Mesendoderm (in vitro differentiated cells): ENCODE data around the gene SORCS2.

Experiments used
- DNase-seq: peaks from one replicate; pipeline ENCODE4 v3.0.0; 2013
- H2AK5ac ChIP-seq: 2 replicates; pipeline ENCODE4 v1.6.1; 2013; ENCODE audit warnings: low read length, inconsistent platforms
- H2BK120ac ChIP-seq: 2 replicates; pipeline ENCODE4 v1.6.1; 2013; ENCODE audit warnings: low read depth, mild to moderate bottlenecking, low read length, moderate library complexity, mixed read lengths
- H2BK15ac ChIP-seq: replicated peaks from 2 replicates; pipeline ENCODE4 v1.6.1; 2013; ENCODE audit warnings: low read depth, mild to moderate bottlenecking, moderate library complexity
- H2BK5ac ChIP-seq: 2 replicates; pipeline ENCODE4 v1.6.1; 2013; ENCODE audit warnings: low read length, inconsistent platforms
- H3K18ac ChIP-seq: 2 replicates; pipeline ENCODE4 v1.6.1; 2013; ENCODE audit warnings: mild to moderate bottlenecking, low read length, mixed read lengths
- H3K23ac ChIP-seq: one replicate; pipeline ENCODE4 v1.6.1; 2013; ENCODE audit warnings: low read length
- H3K27ac ChIP-seq: 2 replicates; pipeline ENCODE4 v1.5.1; 2013; ENCODE audit warnings: low read depth, mild to moderate bottlenecking, inconsistent platforms, low read length, moderate library complexity
- H3K27me3 ChIP-seq: 2 replicates; pipeline ENCODE4 v1.6.1; 2013; ENCODE audit warnings: low read length, control low read depth, mild to moderate bottlenecking, inconsistent platforms; ENCODE audit not compliant: insufficient read depth, poor library complexity
- H3K36me3 ChIP-seq: 2 replicates; pipeline ENCODE4 v1.6.1; 2013; ENCODE audit warnings: low read length, inconsistent platforms; ENCODE audit not compliant: control insufficient read depth, insufficient read depth
- H3K4ac ChIP-seq: one replicate; pipeline ENCODE4 v1.6.1; 2013; ENCODE audit warnings: low read depth, mild to moderate bottlenecking, low read length, moderate library complexity
- H3K4me1 ChIP-seq: 2 replicates; pipeline ENCODE4 v1.6.1; 2013; ENCODE audit warnings: low read depth, low read length, inconsistent platforms; ENCODE audit not compliant: control insufficient read depth
- H3K4me2 ChIP-seq: 2 replicates; pipeline ENCODE4 v1.6.1; 2013; ENCODE audit warnings: low read length
- H3K4me3 ChIP-seq: 2 replicates; pipeline ENCODE4 v1.5.1; 2013; ENCODE audit warnings: mild to moderate bottlenecking, low read length
- H3K56ac ChIP-seq: one replicate; pipeline ENCODE4 v1.6.1; 2013; ENCODE audit warnings: low read length
- H3K79me1 ChIP-seq: 2 replicates; pipeline ENCODE4 v1.6.1; 2013; ENCODE audit warnings: low read length, inconsistent platforms
- H3K79me2 ChIP-seq: 2 replicates; pipeline ENCODE4 v1.6.1; 2013; ENCODE audit warnings: mild to moderate bottlenecking, low read length; ENCODE audit not compliant: control insufficient read depth, insufficient read depth
- H3K9ac ChIP-seq: 2 replicates; pipeline ENCODE4 v1.6.1; 2013; ENCODE audit warnings: low read length, inconsistent platforms
- H4K5ac ChIP-seq: one replicate; pipeline ENCODE4 v1.6.1; 2013; ENCODE audit warnings: low read length
- H4K8ac ChIP-seq: one replicate; pipeline ENCODE4 v1.6.1; 2013; ENCODE audit warnings: low read depth, mild to moderate bottlenecking, control low read depth, low read length, moderate library complexity
- WGBS: extraction: QIAGEN DNeasy Blood & Tissue Kit; methylation state at CpG from one replicate; pipeline ENCODE4 v1.1.7; 2013; ENCODE audit warnings: low lambda C conversion rate, missing lambda C conversion rate; ENCODE audit not compliant: insufficient coverage; ENCODE audit errors: extremely low coverage; 5-methylcytosine and 5-hydroxymethylcytosine counted together

Gene SORCS2

GRCh38 chr4:7147261-7147660, 45.1 kb upstream of the SORCS2 start:
- no peak overlapping the region for H2BK120ac ChIP-seq
- no peak overlapping the region for H2AK5ac ChIP-seq
- no peak overlapping the region for H2BK15ac ChIP-seq
- H3K9ac ChIP-seq, result no peak overlapping the region
- no peak overlapping the region for H2BK5ac ChIP-seq
- H3K4me3 ChIP-seq, result no peak overlapping the region
- no peak overlapping the region for H4K8ac ChIP-seq
- DNase-seq, result no peak
- no peak overlapping the region for H4K5ac ChIP-seq
- no peak overlapping the region for H3K27ac ChIP-seq
- H3K18ac ChIP-seq, result no peak overlapping the region
- no peaks in the 10 kb centered on the region for H3K79me2 ChIP-seq
- H3K4me2 ChIP-seq, result no peak overlapping the region
- WGBS, result no CpG with 5 or more reads among the region's 15 CpGs
- no peaks in the 10 kb centered on the region for H3K79me1 ChIP-seq
- H3K56ac ChIP-seq, result no peak overlapping the region
- H3K27me3 ChIP-seq, result no peaks in the 10 kb centered on the region
- no peaks in the 10 kb centered on the region for H3K36me3 ChIP-seq
- H3K23ac ChIP-seq, result no peak overlapping the region
- H3K4ac ChIP-seq, result no peak overlapping the region
- no peaks in the 10 kb centered on the region for H3K4me1 ChIP-seq

- Histone ChIP-seq H3K56ac (no peak overlapping the region), H3K23ac (no peak overlapping the region), H3K4me1 (no peaks in the 10 kb centered on the region), H3K4ac (no peak overlapping the region), H3K4me3 (no peak overlapping the region), H3K27ac (no peak overlapping the region), H3K18ac (no peak overlapping the region), H2BK15ac (no peak overlapping the region), H3K79me1 (no peaks in the 10 kb centered on the region), H2BK120ac (no peak overlapping the region), H3K4me2 (no peak overlapping the region), H3K36me3 (no peaks in the 10 kb centered on the region), H3K79me2 (no peaks in the 10 kb centered on the region), H4K8ac (no peak overlapping the region), H2AK5ac (no peak overlapping the region), H3K9ac (no peak overlapping the region), H4K5ac (no peak overlapping the region), H3K27me3 (no peaks in the 10 kb centered on the region), H2BK5ac (no peak overlapping the region)
- DNase-seq, result no peak
- no CpG with 5 or more reads among the region's 10 CpGs for WGBS
Measured at GRCh38 chr4:7147661-7148310, 44.6 kb upstream of the SORCS2 start.

- Histone ChIP-seq H2BK120ac (no peak overlapping the region), H3K27me3 (no peaks in the 10 kb centered on the region), H3K18ac (no peak overlapping the region), H2AK5ac (no peak overlapping the region), H2BK15ac (no peak overlapping the region), H3K79me1 (no peaks in the 10 kb centered on the region), H4K8ac (no peak overlapping the region), H3K4me2 (no peak overlapping the region), H3K4ac (no peak overlapping the region), H3K23ac (no peak overlapping the region), H4K5ac (no peak overlapping the region), H3K36me3 (no peaks in the 10 kb centered on the region), H3K4me1 (no peaks in the 10 kb centered on the region), H2BK5ac (no peak overlapping the region), H3K27ac (no peak overlapping the region), H3K4me3 (no peak overlapping the region), H3K9ac (no peak overlapping the region), H3K56ac (no peak overlapping the region), H3K79me2 (no peaks in the 10 kb centered on the region)
- no peak for DNase-seq
- no CpG with 5 or more reads among the region's 13 CpGs for WGBS
Measured at GRCh38 chr4:7148337-7148736, 44.0 kb upstream of the SORCS2 start.

GRCh38 chr4:7150036-7150635, 42.2 kb upstream of the SORCS2 start:
- no peak overlapping the region for H3K23ac ChIP-seq
- H2AK5ac ChIP-seq, result no peak overlapping the region
- no peak overlapping the region for H2BK120ac ChIP-seq
- no peak overlapping the region for H3K27ac ChIP-seq
- no peaks in the 10 kb centered on the region for H3K79me2 ChIP-seq
- WGBS, result no CpG with 5 or more reads among the region's 20 CpGs
- no peak overlapping the region for H3K4ac ChIP-seq
- no peak overlapping the region for H3K18ac ChIP-seq
- no peaks in the 10 kb centered on the region for H3K79me1 ChIP-seq
- H3K4me1 ChIP-seq, result no peaks in the 10 kb centered on the region
- H3K4me3 ChIP-seq, result no peak overlapping the region
- H2BK5ac ChIP-seq, result no peak overlapping the region
- DNase-seq, result no peak
- H3K27me3 ChIP-seq, result no peaks in the 10 kb centered on the region
- no peak overlapping the region for H3K4me2 ChIP-seq
- H2BK15ac ChIP-seq, result no peak overlapping the region
- H3K36me3 ChIP-seq, result no peaks in the 10 kb centered on the region
- H4K8ac ChIP-seq, result no peak overlapping the region
- no peak overlapping the region for H4K5ac ChIP-seq
- H3K56ac ChIP-seq, result no peak overlapping the region
- no peak overlapping the region for H3K9ac ChIP-seq

GRCh38 chr4:7151668-7152227, 40.6 kb upstream of the SORCS2 start:
- Histone ChIP-seq H3K4ac (no peak overlapping the region), H3K27me3 (no peaks in the 10 kb centered on the region), H3K79me1 (no peaks in the 10 kb centered on the region), H2BK120ac (no peak overlapping the region), H3K4me2 (no peak overlapping the region), H2BK5ac (no peak overlapping the region), H2AK5ac (no peak overlapping the region), H3K9ac (no peak overlapping the region), H3K27ac (no peak overlapping the region), H3K79me2 (no peaks in the 10 kb centered on the region), H3K23ac (no peak overlapping the region), H4K5ac (no peak overlapping the region), H3K4me3 (no peak overlapping the region), H3K4me1 (no peaks in the 10 kb centered on the region), H2BK15ac (no peak overlapping the region), H3K18ac (no peak overlapping the region), H3K56ac (no peak overlapping the region), H4K8ac (no peak overlapping the region), H3K36me3 (no peaks in the 10 kb centered on the region)
- no peak for DNase-seq
- WGBS, result no CpG with 5 or more reads among the region's 13 CpGs
